Tibial nerve (tissue), 4 donors: Measurements from ENCODE around the gene ZFC3H1.

Experiments used
- CTCF ChIP-seq, 5 experiments: fragments of 200-600 bp in 3 of 5; fragments of 450-650 bp in 2 of 5; sonication (generic) in 3 of 5; IDR thresholded peaks; one replicate each; pipeline ENCODE4 v1.5.1; 2016 to 2019; ENCODE audit warnings: antibody characterized with exemption in 5 of 5, mild to moderate bottlenecking in 3 of 5, moderate library complexity in 2 of 5
- EP300 ChIP-seq, 2 donors: sonication (generic); formaldehyde crosslinking; IDR thresholded peaks; one replicate each; pipeline ENCODE4 v1.6.1; 2017; ENCODE audit warnings: antibody characterized with exemption in 2 of 2, mild to moderate bottlenecking in 1 of 2

- TF ChIP-seq CTCF (IDR thresholded peaks at IDR 0.05) (no peak), EP300 (IDR thresholded peaks at IDR 0.05) (no peak)
Observed at GRCh38 chr12:71704920-71705319, 41.3 kb upstream of the ZFC3H1 start.
